Articular chondrocyte of knee joint (primary cell): ENCODE data around the gene LHPP. TPM values are rescaled to one million over a fixed set of nuclear protein-coding genes. Genes with fewer than 3 reads are reported as not detected.

Source experiments
- total RNA-seq: library from RNA; depleted of rRNA; stranded (reverse); fragments of >200 nt; gene quantifications from 2 replicates; pipeline ENCODE4 v1.2.3, GENCODE V29; 2012

Gene LHPP, protein sequence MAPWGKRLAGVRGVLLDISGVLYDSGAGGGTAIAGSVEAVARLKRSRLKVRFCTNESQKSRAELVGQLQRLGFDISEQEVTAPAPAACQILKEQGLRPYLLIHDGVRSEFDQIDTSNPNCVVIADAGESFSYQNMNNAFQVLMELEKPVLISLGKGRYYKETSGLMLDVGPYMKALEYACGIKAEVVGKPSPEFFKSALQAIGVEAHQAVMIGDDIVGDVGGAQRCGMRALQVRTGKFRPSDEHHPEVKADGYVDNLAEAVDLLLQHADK
- total RNA-seq, result 18.9 and 19.2 TPM in 2 replicates

DNA sequence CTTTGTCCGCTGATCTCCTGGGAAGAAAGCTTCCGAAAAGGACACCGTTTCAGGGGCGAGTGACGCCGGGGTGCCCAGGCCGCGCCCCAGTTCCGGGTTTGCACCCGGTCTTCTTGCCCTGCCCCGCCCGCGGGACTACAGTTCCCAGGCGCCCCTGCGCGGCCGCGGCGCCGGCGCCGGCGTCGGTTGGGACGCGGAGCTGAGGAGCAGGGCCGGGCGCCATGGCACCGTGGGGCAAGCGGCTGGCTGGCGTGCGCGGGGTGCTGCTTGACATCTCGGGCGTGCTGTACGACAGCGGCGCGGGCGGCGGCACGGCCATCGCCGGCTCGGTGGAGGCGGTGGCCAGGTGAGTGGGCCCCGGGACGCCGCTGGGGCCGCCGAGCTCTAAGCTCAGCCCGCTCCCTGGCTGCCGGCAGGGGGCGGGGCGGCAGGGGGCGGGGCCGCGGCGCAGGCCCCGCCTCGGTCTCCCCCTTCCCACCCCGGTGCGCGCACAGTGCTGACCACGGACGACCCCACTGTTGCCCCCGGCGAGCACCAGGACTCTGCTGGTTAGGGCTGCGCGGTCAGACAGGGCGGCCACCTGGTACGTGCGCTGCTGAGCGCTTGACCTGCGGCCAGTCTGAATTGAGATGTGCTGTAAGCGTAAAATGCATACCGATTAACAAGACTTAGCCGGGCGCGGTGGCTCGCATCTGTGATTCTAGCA lies at the start of gene LHPP:
LHPP (plus strand) TSS at position 182 of the 706 bp plus-strand sequence; CDS start at position 222, 40 bp downstream.

GRCh38 chr10:124418726-124419501 lies 42.7 kb upstream of the LHPP start, which contains the start of gene OAT:
Gene OAT (minus strand): TSS chr10:124418923. CDS start chr10:124412171, 6,752 bp downstream.

GRCh38 chr10:124450012-124450782 lies 11.4 kb upstream of the LHPP start, which contains the start of gene NKX1-2:
Gene NKX1-2 (minus strand): TSS chr10:124450035. CDS start chr10:124449943, 92 bp downstream.

Other genes with a start within 250 kb of the LHPP start
- gene OAT, start 42.9 kb upstream of the LHPP start, total RNA-seq, result 127 and 230 TPM in 2 replicates
- gene NKX1-2, start 11.8 kb upstream of the LHPP start, total RNA-seq, result not detected in 2 replicates